Dedifferentiated amniotic fluid mesenchymal stem cell (primary cell): ENCODE measurements around the gene CILP.

Source experiments
- DNase-seq: peaks from one replicate; pipeline ENCODE4 v3.0.0-alpha.2; 2016; ENCODE audit errors: extremely low spot score

CILP gene

DNA sequence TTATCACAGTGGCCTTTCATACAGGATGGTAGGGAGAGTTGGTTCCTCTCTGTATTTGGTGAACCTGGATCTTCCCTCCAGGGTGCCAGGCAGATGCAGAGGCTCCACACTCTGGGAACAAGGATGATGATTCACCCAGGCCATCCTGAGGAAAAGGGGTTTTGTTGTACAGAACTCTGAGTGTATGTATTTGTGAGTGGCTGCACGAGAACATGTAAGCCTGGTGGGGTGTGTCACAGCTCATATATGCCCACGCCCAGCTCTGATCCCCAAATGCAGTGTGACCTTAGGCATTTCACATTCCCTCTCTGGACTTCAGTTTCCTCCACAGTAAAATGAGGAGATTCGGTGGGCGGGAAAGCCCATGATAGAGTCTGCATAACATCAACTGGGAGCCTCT, 11.6 kb upstream of the CILP start:
- DNase-seq, result no peak

GRCh38 chr15:65221697-65222096, 10.4 kb upstream of the CILP start:
- no peak for DNase-seq

GRCh38 chr15:65219137-65219536, 7.9 kb upstream of the CILP start:
- no peak for DNase-seq

DNA sequence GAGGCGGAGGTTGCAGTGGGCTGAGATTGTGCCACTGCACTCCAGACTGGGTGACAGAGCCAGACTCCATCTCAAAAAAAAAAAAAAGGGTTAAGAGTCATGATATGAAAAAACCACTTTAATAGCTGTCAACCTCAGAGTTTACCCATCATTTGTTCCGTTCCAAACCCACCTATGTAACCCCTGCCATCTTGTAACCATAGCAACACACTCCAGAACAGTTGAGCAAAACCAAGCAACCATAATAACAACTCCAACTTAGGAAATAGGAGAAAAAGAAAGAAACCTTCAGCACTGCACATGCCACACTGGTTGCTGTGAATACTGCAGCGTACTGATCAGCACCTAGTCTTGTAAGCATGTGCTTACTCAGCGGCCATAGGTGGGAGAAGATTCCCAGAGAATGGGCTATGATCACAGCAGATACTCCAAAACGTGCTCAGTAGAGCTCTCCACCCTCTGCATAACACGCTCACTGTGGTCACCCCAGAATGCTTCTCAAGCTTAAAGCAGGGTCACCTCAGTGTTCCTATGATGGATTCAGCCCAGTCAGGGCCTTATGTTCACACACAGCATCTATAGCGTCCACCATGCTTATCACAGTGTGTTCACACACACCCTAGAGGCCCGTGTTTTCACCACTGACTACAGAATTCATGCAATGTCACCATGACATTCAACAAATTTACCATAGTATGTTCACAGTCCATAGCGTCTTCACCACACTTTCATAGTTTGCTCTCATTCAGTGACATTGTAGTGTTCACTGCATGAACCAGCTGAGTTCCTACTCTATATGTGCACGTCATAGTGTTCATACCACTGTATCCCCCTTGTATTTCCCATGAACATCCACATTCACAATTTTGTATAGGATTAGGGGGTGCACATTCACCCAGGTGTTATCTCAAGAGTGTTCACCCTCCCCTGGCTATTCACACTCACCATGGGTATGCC, 6.5 kb upstream of the CILP start:
- no peak for DNase-seq

DNA sequence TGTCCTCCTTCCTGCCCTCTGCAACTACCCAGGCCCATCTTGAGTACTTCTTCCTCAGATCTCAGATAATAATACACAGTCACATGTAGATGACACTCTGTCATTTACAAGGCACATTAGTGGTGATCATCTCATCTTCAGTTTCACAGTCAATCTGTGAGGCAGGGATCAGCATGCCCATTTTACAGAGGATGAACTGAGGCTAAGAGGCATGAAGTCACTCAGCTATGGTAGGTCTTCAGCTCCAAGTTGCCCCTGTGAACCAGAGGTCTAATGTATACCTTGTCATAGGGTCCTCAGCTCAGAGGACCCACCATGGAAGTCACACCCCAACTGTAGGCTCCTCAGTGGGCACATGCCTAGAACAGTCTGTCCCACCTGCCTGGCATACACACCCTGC, 4.2 kb upstream of the CILP start:
- DNase-seq, result no peak

GRCh38 chr15:65214010-65214409, 2.7 kb upstream of the CILP start:
- DNase-seq, result no peak

GRCh38 chr15:65213241-65213640, 2.0 kb upstream of the CILP start:
- no peak for DNase-seq

DNA sequence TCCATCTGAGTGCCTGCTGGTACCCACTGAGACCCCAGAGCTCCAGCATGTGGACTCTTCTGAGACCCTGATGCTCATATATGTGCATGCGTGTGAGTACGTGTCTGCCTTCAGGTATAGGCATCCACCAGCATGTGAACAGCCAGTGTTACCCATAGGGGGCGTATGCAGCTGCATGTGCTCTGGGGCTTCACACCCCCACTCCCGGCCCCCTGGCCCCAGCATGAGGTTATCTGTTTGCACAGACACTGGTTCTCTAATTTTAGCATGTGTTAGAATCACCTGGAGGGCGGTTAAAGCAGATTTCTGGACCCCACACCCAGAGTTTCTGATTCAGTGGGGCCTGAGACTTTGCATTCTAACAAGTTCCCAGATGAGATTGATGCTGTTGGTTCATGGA, 824 bp upstream of the CILP start:
- DNase-seq, result no peak

DNA sequence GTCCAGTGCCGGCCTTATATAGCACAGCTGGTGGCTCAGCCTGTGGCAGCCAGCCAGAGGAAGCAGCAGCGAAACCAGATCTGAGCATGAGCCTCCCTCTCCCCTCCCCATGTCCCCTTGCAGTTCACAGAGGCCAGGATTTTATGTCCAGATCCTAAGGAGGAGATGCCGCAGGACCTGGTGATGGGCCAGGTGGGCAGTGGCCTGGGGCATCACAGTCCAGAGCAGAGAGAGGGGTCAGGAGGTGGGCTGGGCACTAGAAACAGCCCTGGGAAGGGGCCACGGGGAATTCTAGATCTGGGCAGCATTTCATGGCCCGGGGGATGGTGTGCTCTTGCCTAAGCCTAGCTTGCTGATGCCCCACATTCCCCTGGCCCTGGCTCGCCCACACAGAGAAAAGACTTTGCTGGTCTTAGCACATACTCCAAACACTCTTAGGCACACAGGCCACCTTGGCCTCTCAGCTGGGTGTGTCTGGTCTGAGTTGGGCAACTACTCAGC, 259 bp upstream of the CILP start:
- DNase-seq, result no peak

- DNase-seq, result no peak
These were observed 1.3 kb downstream of the CILP start for GRCh38 chr15:65209701-65210643.

GRCh38 chr15:65208647-65209046, 2.6 kb downstream of the CILP start:
- DNase-seq, result no peak

- DNase-seq, result no peak
These were observed 3.9 kb downstream of the CILP start for GRCh38 chr15:65207280-65207840.

GRCh38 chr15:65206750-65207149, 4.5 kb downstream of the CILP start:
- no peak for DNase-seq

GRCh38 chr15:65204931-65205660, 6.2 kb downstream of the CILP start:
- DNase-seq, result no peak

DNA sequence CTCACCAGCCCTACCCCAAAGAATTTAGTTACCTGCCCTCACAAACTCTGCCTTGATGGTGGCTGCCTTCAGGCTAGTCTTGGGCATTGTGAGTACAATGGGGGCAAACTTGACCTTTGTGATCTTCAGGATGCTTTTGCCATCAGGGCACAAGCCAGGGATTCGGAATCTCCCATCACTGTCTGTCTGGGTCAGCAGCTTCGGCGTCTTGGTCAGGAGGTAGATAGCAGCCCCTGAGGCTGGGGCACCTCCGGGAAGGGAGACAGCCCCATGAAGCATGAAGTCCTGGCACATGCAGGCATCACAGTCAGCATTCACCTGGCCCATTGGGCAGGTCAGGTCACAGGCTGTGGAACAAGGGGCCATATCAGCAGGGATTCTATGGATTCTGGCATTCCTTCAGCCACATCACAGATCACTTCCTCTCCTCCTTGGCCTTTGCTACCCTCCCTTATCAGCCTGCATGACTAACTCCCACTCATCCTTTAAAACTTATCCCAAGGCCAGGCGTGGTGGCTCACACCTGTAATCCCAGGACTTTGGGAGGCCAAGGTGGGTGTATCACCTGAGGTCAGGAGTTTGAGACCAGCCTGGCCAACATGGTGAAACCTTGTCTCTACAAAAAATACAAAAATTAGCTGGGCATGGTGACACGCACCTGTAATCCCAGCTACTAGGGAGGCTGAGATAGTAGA, 6.9 kb downstream of the CILP start:
- no peak for DNase-seq

GRCh38 chr15:65201918-65202317, 9.4 kb downstream of the CILP start:
- DNase-seq, result no peak

- no peak for DNase-seq
These were observed 12.7 kb downstream of the CILP start for GRCh38 chr15:65198571-65198970.

GRCh38 chr15:65197337-65197645, 14.0 kb downstream of the CILP start:
- DNase-seq, result no peak

DNA sequence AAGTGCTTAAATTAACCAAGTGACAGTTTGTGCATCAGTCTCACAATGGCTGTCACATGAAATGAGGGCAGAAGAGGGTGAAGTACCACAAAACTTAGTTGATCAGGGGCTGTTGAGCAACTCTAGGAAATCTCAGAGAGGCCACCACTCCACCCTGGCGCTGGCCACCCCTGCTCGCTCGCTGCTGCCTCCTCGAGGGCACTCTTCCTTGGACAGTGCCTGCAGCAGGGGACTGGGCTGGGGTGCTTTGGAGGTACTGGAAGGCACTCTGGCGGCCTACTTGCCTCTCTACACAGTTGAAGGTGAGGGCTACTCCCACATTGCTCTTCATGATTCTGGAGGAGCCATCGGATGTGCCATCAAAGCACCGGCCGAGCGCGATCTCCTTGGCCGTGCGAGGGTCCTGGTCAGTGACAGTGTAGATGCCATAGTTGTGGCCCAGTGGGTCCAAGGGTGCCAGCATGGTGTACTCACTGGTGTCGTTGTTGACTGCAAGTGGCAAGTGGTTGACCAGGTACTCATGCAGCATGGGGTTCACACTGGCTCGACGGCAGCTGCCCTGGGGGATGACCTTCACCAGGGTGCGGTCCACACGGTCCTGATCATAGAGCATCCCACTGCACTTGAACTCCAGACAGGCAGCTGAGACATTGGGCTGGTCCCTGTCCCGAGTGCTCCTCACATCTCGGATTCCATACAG, 14.5 kb downstream of the CILP start:
- DNase-seq, result no peak

- no peak for DNase-seq
These were observed 15.7 kb downstream of the CILP start for GRCh38 chr15:65195548-65195923.
